GM12878 (cell line): Measurements from ENCODE around the gene C16orf90. TPM values are rescaled to one million over a fixed set of nuclear protein-coding genes. Genes with fewer than 3 reads are reported as not detected.

Source experiments
- ATAC-seq: fragments of 200-7000 bp; cut with Tn5 transposase; 3 replicates; pipeline ENCODE4 v1.9.1; 2020; ENCODE audit warnings: mild to moderate bottlenecking, moderate library complexity
- BruUV-seq: library from RNA; stranded (reverse); fragments of 400-500 nt; replicated peaks from 2 replicates; lab custom pipeline; 2021; lab: Mats Ljungman, UMichigan
- CTCF ChIA-PET: fragments of 300-600 bp; sonication (Branson Sonifier 250); formaldehyde crosslinking; extraction: SDS; loops from one replicate; lab custom pipeline; 2021; ENCODE audit warnings: inconsistent platforms; lab: Yijun Ruan, JAX
- POLR2A ChIA-PET: fragments of 350-600 bp; formaldehyde crosslinking; extraction: SDS; loops from one replicate; lab custom pipeline; 2021; ENCODE audit warnings: inconsistent platforms; lab: Charles Lee
- RAD21 ChIA-PET: fragments of 300-600 bp; sonication (Branson Sonifier 250); formaldehyde crosslinking; loops from one replicate; lab custom pipeline; 2023; ENCODE audit warnings: antibody characterized with exemption; ENCODE audit not compliant: unreplicated experiment; lab: Charles Lee
- SMC1A ChIA-PET: fragments of 300-600 bp; sonication (Branson Sonifier 250); formaldehyde crosslinking; loops from one replicate; lab custom pipeline; 2023; ENCODE audit not compliant: unreplicated experiment, uncharacterized antibody; lab: Charles Lee
- DNase-seq: peaks from one replicate; pipeline ENCODE4 v3.0.0-alpha.2; 2011; ENCODE audit warnings: low read depth, low spot score
- FAIRE-seq: peaks from 3 replicates; lab custom pipeline; 2011; peaks lifted over from hg19 to GRCh38; lab: Jason Lieb, UNC
- H2AFZ ChIP-seq: 2 replicates; pipeline ENCODE4 v1.6.0; 2011; ENCODE audit warnings: low read depth, low read length, control low read depth; ENCODE audit not compliant: control insufficient read depth
- H3K27ac ChIP-seq: 2 replicates; pipeline ENCODE4 v1.5.1; 2011; ENCODE audit warnings: control low read depth; ENCODE audit not compliant: control insufficient read depth, insufficient read depth
- H3K27me3 ChIP-seq, 2 experiments: replicated peaks in 1 of 2; 2 replicates each; pipeline versions ENCODE4 v1.6.0 to v1.6.1; 2011; ENCODE audit warnings: low read length in 1 of 2; ENCODE audit not compliant: control insufficient read depth in 2 of 2, insufficient read depth in 2 of 2
- H3K36me3 ChIP-seq, 2 experiments: 2 replicates each; pipeline ENCODE4 v1.5.1; 2011; ENCODE audit warnings: low read length in 1 of 2; ENCODE audit not compliant: control insufficient read depth in 2 of 2, insufficient read depth in 2 of 2
- H3K4me1 ChIP-seq: 2 replicates; pipeline ENCODE4 v1.6.1; 2011; ENCODE audit warnings: mild to moderate bottlenecking, low read length, moderate library complexity, mixed read lengths; ENCODE audit not compliant: control insufficient read depth, insufficient read depth
- H3K4me2 ChIP-seq: 2 replicates; pipeline ENCODE4 v1.6.0; 2011; ENCODE audit warnings: control low read depth; ENCODE audit not compliant: control insufficient read depth, insufficient read depth
- H3K4me3 ChIP-seq: fragments of 200-600 bp; sonication (generic); 2 replicates; pipeline ENCODE4 v1.5.1; 2016
- H3K79me2 ChIP-seq: 2 replicates; pipeline ENCODE4 v1.6.0; 2011; ENCODE audit warnings: low read length; ENCODE audit not compliant: control insufficient read depth, insufficient read depth
- H3K9ac ChIP-seq: 2 replicates; pipeline ENCODE4 v1.8.0; 2011; ENCODE audit warnings: low read length, control low read depth, mixed read lengths; ENCODE audit not compliant: control insufficient read depth, insufficient read depth
- H3K9me3 ChIP-seq: replicated peaks from 3 replicates; pipeline ENCODE4 v1.5.1; 2011; ENCODE audit warnings: mild to moderate bottlenecking, low read length; ENCODE audit not compliant: control insufficient read depth, insufficient read depth
- H4K20me1 ChIP-seq: 2 replicates; pipeline ENCODE4 v1.6.0; 2011; ENCODE audit not compliant: control insufficient read depth, insufficient read depth
- IKZF2 ChIP-seq, 2 experiments: fragments of 450-650 bp; IDR thresholded peaks; 2 replicates each; pipeline ENCODE4 v1.6.1; 2017; ENCODE audit warnings: mild to moderate bottlenecking in 2 of 2, moderate library complexity in 2 of 2
- JUND ChIP-seq: IDR thresholded peaks from 2 replicates; pipeline ENCODE4 v1.6.1; 2012; ENCODE audit warnings: low read depth, mild to moderate bottlenecking, low read length, improper control_type of control experiment, moderate library complexity
- MTA2 ChIP-seq: fragments of 450-650 bp; IDR thresholded peaks from 2 replicates; pipeline ENCODE4 v1.6.1; 2016; ENCODE audit warnings: low read depth, mild to moderate bottlenecking, moderate library complexity
- POLR2A ChIP-seq: IDR thresholded peaks from 2 replicates; pipeline ENCODE4 v1.6.1; 2011; ENCODE audit warnings: low read depth, mild to moderate bottlenecking, low read length
- RELA ChIP-seq: fragments of 450-650 bp; IDR thresholded peaks from 2 replicates; pipeline ENCODE4 v1.8.0; 2014; ENCODE audit warnings: borderline replicate concordance; ENCODE audit not compliant: partially characterized antibody
- SMAD1 ChIP-seq: fragments of 450-650 bp; IDR thresholded peaks from 2 replicates; pipeline ENCODE4 v1.6.1; 2018; ENCODE audit warnings: mild to moderate bottlenecking, low read depth; ENCODE audit not compliant: partially characterized antibody
- WGBS: methylation state at CpG from one replicate; pipeline ENCODE4 v1.1.6; 2016; ENCODE audit warnings: low lambda C conversion rate; ENCODE audit not compliant: insufficient replicate concordance, insufficient coverage; ENCODE audit errors: missing lambda C conversion rate; 5-methylcytosine and 5-hydroxymethylcytosine counted together
- in situ Hi-C: fragments of 300-500 bp; cut with MboI; formaldehyde crosslinking; loops from 9 replicates; pipeline ENCODE4 v1.14.3; 2018; ENCODE audit warnings: mixed read lengths
- intact Hi-C: fragments of 100-400 bp; cut with micrococcal nuclease; formaldehyde crosslinking; loops from one replicate; pipeline ENCODE4 v1.14.2; 2022; ENCODE audit not compliant: unreplicated experiment
- polyA plus RNA-seq, 11 experiments: library from polyadenylated mRNA; depleted of rRNA in 4 of 11; unstranded in 6 of 11; stranded (reverse) in 5 of 11; fragments of >200 nt; fragmentation: Nextera tagmentation in 4 of 11; fragmentation: Illumina TruSeq in 1 of 11; extraction: Ambion mirVana in 4 of 11; extraction: Trizol in 1 of 11; gene quantifications; 1 replicate in 1 of 11; 2 replicates in 10 of 11; pipeline versions ENCODE4 v1.2.1 to v1.2.3, GENCODE V29; 2011 to 2016; ENCODE audit warnings: inconsistent platforms in 2 of 11, missing spikeins in 2 of 11, low read depth in 1 of 11
- total RNA-seq, 4 experiments: library from RNA; depleted of rRNA in 3 of 4; stranded (reverse); fragments of >200 nt in 3 of 4; fragmentation: Illumina TruSeq in 1 of 4; extraction: Trizol in 1 of 4; gene quantifications; 2 replicates each; pipeline versions ENCODE4 v1.2.1 to v1.2.3, GENCODE V29; 2013 to 2021
- TF ChIP-seq, protein P1 (sequence below): fragments of 450-650 bp; IDR thresholded peaks from 2 replicates; pipeline ENCODE4 v1.6.1; 2017; ENCODE audit warnings: low read depth, mild to moderate bottlenecking, moderate library complexity
- TF ChIP-seq, protein P2 (sequence below): fragments of 450-650 bp; conservative IDR thresholded peaks from 2 replicates; pipeline ENCODE4 v1.6.1; 2017; ENCODE audit warnings: mild to moderate bottlenecking, moderate library complexity

The C16orf90 gene
- total and polyA plus RNA-seq, 10 of the 15 experiments (the other 5 are each of a cell fraction or from before 2014, with no cell fraction given): not detected

DNA sequence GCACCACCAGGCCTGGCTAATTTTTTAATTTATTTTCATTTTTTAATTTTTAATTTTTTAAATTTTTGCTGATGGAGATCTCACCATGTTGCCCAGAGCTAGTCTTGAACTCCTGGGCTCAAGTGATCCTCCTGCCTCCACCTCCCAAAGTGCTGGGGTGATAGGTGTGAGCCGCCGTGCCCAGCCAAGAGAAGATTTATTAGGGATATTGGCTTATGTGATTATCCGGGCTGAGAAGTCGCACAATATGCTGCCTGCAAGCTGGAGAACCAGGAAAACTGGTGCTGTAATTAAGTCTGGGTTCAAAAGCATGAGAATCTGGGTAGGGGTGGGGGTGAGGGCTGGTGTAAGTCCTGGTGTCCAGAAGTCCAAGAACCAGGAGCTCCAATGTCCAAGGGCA is 2.5 kb upstream of the C16orf90 start (continued):
- TF ChIP-seq, protein P1, sequence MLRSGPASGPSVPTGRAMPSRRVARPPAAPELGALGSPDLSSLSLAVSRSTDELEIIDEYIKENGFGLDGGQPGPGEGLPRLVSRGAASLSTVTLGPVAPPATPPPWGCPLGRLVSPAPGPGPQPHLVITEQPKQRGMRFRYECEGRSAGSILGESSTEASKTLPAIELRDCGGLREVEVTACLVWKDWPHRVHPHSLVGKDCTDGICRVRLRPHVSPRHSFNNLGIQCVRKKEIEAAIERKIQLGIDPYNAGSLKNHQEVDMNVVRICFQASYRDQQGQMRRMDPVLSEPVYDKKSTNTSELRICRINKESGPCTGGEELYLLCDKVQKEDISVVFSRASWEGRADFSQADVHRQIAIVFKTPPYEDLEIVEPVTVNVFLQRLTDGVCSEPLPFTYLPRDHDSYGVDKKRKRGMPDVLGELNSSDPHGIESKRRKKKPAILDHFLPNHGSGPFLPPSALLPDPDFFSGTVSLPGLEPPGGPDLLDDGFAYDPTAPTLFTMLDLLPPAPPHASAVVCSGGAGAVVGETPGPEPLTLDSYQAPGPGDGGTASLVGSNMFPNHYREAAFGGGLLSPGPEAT: no peak
- no peak for TF ChIP-seq JUND
- TF ChIP-seq POLR2A: no peak
- no peak for TF ChIP-seq RELA
- no peak for TF ChIP-seq IKZF2 (IDR thresholded peaks at IDR 0.05)
- TF ChIP-seq, protein P2, sequence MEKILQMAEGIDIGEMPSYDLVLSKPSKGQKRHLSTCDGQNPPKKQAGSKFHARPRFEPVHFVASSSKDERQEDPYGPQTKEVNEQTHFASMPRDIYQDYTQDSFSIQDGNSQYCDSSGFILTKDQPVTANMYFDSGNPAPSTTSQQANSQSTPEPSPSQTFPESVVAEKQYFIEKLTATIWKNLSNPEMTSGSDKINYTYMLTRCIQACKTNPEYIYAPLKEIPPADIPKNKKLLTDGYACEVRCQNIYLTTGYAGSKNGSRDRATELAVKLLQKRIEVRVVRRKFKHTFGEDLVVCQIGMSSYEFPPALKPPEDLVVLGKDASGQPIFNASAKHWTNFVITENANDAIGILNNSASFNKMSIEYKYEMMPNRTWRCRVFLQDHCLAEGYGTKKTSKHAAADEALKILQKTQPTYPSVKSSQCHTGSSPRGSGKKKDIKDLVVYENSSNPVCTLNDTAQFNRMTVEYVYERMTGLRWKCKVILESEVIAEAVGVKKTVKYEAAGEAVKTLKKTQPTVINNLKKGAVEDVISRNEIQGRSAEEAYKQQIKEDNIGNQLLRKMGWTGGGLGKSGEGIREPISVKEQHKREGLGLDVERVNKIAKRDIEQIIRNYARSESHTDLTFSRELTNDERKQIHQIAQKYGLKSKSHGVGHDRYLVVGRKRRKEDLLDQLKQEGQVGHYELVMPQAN: no peak
- no peak for TF ChIP-seq SMAD1

DNA sequence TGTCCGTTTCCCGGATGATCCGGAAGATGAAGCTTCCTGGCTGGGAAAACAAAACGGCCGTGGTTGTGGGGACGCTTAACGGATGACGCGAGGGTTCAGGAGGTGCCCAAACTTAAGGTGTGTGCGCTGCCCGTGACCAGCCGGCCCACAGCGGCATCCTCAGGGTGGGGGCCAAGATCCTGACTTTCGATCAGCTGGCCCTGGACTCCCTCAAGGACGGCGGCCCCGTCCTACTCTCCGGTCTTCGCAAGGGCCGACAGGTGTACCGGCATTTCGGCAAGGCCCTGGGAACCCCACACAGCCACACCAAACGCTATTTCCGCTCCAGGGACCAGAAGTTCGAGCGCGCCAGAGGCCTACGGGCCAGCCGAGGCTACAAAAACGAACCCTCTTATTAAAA is 1.1 kb upstream of the C16orf90 start:
- ChIA-PET RAD21 (no interaction called here), POLR2A (no interaction called here), SMC1A (no interaction called here), CTCF (no interaction called here)
- Histone ChIP-seq H3K27me3 (no peaks in the 10 kb centered on the region), H3K79me2 (no peaks in the 10 kb centered on the region), H3K4me3 (no peak overlapping the region), H3K27ac (no peak overlapping the region), H3K9me3 (no peaks in the 10 kb centered on the region; the same call in 2 of the 3 replicates), H3K36me3 (no peaks in the 10 kb centered on the region), H2AFZ (no peak overlapping the region), H3K4me2 (no peak overlapping the region), H4K20me1 (no peaks in the 10 kb centered on the region), H3K9ac (no peak overlapping the region), H3K4me1 (no peaks in the 10 kb centered on the region)
- no peak for DNase-seq
- TF ChIP-seq MTA2: no peak
- no peak for ATAC-seq
- in situ Hi-C loops (no loop called here), intact Hi-C loops (no loop called here)
- no TSS peak for BruUV-seq
- 83% methylated on average over 30 of the region's 30 CpGs for WGBS
- no peak for FAIRE-seq
